K562 (cell line): ENCODE data around the gene MSANTD4.

Experiments used
- ARID3A ChIP-seq: IDR thresholded peaks from 2 replicates; pipeline ENCODE4 v1.6.1; 2012; ENCODE audit warnings: low read depth, low read length, improper control_type of control experiment, borderline replicate concordance
- CREB1 ChIP-seq, 2 experiments: sonication (generic) in 1 of 2; formaldehyde crosslinking in 1 of 2; IDR thresholded peaks; 2 replicates each; pipeline versions ENCODE4 v1.6.1 to v1.8.0; 2012 to 2022; ENCODE audit warnings: inconsistent platforms in 1 of 2, mild to moderate bottlenecking in 1 of 2, missing genetic modification reagents in 1 of 2, moderate library complexity in 1 of 2
- EP300 ChIP-seq: IDR thresholded peaks from 2 replicates; pipeline ENCODE4 v1.6.1; 2012; ENCODE audit warnings: low read length, improper control_type of control experiment
- FOS ChIP-seq: IDR thresholded peaks from 3 replicates; pipeline ENCODE4 v1.6.1; 2011; ENCODE audit not compliant: insufficient read length; ENCODE audit errors: extremely low read depth
- FOSL1 ChIP-seq: fragments of 200-800 bp; sonication (Bioruptor generic); conservative IDR thresholded peaks from 2 replicates; pipeline ENCODE4 v1.6.1; 2016; ENCODE audit warnings: missing genetic modification characterization, missing compliant biosample characterization
- IFI16 ChIP-seq: fragments of 250-450 bp; sonication (Bioruptor Pico); IDR thresholded peaks from 2 replicates; pipeline ENCODE4 v2.1.2; 2022; ENCODE audit warnings: mild to moderate bottlenecking, inconsistent platforms
- PHF8 ChIP-seq: fragments of 200-600 bp; sonication (generic); IDR thresholded peaks from 2 replicates; pipeline ENCODE4 v1.6.1; 2012; ENCODE audit warnings: mixed run types, mild to moderate bottlenecking, inconsistent platforms, low read length, moderate library complexity, borderline replicate concordance
- POLR2A ChIP-seq: fragments of 450-650 bp; conservative IDR thresholded peaks from 2 replicates; pipeline ENCODE4 v1.6.1; 2016
- RNF219 ChIP-seq: fragments of 250-450 bp; sonication (Bioruptor Pico); IDR thresholded peaks from 2 replicates; pipeline ENCODE4 v1.5.0; 2022; ENCODE audit warnings: mild to moderate bottlenecking
- THRA ChIP-seq: fragments of 450-650 bp; IDR thresholded peaks from 2 replicates; pipeline ENCODE4 v1.6.1; 2017; ENCODE audit warnings: mild to moderate bottlenecking, moderate library complexity
- ZBTB8A ChIP-seq: fragments of 450-650 bp; IDR thresholded peaks from 2 replicates; pipeline ENCODE4 v1.6.1; 2018; ENCODE audit warnings: mild to moderate bottlenecking, moderate library complexity; ENCODE audit not compliant: partially characterized antibody
- ZNF644 ChIP-seq: fragments of 200-800 bp; sonication (Bioruptor generic); IDR thresholded peaks from 2 replicates; pipeline ENCODE4 v1.6.1; 2016; ENCODE audit warnings: low read depth, missing genetic modification characterization, missing compliant biosample characterization
- TF ChIP-seq, protein P1 (sequence below), 3 experiments: IDR thresholded peaks in 2 of 3; conservative IDR thresholded peaks in 1 of 3; 2 replicates each; pipeline ENCODE4 v1.5.1; 2011 to 2012; ENCODE audit warnings: low read length in 3 of 3, mild to moderate bottlenecking in 3 of 3, control low read depth in 2 of 3, improper control_type of control experiment in 1 of 3, inconsistent platforms in 1 of 3, low read depth in 1 of 3, mixed read lengths in 1 of 3, moderate library complexity in 1 of 3; ENCODE audit not compliant: insufficient read depth in 2 of 3
- TF ChIP-seq, protein P2 (sequence below): fragments of 450-650 bp; formaldehyde crosslinking; IDR thresholded peaks from 2 replicates; pipeline ENCODE4 v1.4.0; 2022; ENCODE audit warnings: missing genetic modification characterization

DNA sequence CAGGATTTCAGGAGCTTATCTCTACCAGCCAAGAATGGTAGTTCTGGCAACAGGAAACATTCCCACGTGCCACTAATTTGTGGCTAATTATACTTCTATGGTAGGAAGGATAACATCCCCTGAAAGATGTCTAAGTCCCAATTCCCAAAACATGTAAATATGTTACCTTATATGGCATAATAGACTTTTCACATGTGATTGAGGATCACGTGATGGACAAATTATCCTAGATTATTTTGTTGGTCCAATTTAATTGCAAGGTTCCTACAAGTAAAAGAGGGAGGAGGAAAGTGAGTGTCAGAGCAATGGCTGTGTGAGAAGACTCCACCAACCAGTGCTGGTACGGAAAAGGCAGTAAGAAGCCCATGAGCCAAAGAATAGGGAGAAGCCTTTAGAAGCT, 9.9 kb upstream of the MSANTD4 start:
- TF ChIP-seq POLR2A = no peak
- TF ChIP-seq ZBTB8A = no peak
- no peak for TF ChIP-seq ZNF644 (tag)
- TF ChIP-seq RNF219 = no peak
- no peak for TF ChIP-seq IFI16
- TF ChIP-seq EP300 = no peak
- no peak for TF ChIP-seq PHF8
- TF ChIP-seq, protein P1, sequence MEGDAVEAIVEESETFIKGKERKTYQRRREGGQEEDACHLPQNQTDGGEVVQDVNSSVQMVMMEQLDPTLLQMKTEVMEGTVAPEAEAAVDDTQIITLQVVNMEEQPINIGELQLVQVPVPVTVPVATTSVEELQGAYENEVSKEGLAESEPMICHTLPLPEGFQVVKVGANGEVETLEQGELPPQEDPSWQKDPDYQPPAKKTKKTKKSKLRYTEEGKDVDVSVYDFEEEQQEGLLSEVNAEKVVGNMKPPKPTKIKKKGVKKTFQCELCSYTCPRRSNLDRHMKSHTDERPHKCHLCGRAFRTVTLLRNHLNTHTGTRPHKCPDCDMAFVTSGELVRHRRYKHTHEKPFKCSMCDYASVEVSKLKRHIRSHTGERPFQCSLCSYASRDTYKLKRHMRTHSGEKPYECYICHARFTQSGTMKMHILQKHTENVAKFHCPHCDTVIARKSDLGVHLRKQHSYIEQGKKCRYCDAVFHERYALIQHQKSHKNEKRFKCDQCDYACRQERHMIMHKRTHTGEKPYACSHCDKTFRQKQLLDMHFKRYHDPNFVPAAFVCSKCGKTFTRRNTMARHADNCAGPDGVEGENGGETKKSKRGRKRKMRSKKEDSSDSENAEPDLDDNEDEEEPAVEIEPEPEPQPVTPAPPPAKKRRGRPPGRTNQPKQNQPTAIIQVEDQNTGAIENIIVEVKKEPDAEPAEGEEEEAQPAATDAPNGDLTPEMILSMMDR (IDR thresholded peaks at IDR 0.05 in 2 of 3, conservative IDR thresholded peaks at IDR 0.05 in 1 of 3; ENCODE audit: insufficient read depth in 2 of 3, low read depth in 1 of 3, low read length in 3 of 3) = no peak
- TF ChIP-seq, protein P2, sequence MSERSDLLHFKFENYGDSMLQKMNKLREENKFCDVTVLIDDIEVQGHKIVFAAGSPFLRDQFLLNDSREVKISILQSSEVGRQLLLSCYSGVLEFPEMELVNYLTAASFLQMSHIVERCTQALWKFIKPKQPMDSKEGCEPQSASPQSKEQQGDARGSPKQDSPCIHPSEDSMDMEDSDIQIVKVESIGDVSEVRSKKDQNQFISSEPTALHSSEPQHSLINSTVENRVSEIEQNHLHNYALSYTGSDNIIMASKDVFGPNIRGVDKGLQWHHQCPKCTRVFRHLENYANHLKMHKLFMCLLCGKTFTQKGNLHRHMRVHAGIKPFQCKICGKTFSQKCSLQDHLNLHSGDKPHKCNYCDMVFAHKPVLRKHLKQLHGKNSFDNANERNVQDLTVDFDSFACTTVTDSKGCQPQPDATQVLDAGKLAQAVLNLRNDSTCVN (CRISPR knock-in tag) = no peak
- TF ChIP-seq THRA = no peak
- TF ChIP-seq ARID3A = no peak
- no peak for TF ChIP-seq FOS
- no peak for TF ChIP-seq FOSL1
- no peak for TF ChIP-seq CREB1 (IDR thresholded peaks at IDR 0.05)
- no peak for TF ChIP-seq CREB1 (CRISPR knock-in tag; IDR thresholded peaks at IDR 0.05)
